CMK (cell line): ENCODE measurements around the gene C14orf119.

Experiments
- DNase-seq: peaks from one replicate; pipeline ENCODE4 v3.0.0-alpha.2; 2010; ENCODE audit warnings: low read depth

Gene C14orf119

GRCh38 chr14:23060536-23061260, 34.6 kb upstream of the C14orf119 start:
- DNase-seq, result no peak

- DNase-seq, result no peak
These were observed 33.3 kb upstream of the C14orf119 start for GRCh38 chr14:23062002-23062401.

- DNase-seq, result no peak
These were observed 31.7 kb upstream of the C14orf119 start for GRCh38 chr14:23063601-23064000.

GRCh38 chr14:23066368-23066767, 28.9 kb upstream of the C14orf119 start:
- DNase-seq, result no peak

GRCh38 chr14:23066855-23067744, 28.2 kb upstream of the C14orf119 start:
- no peak for DNase-seq

- DNase-seq, result no peak
These were observed 27.2 kb upstream of the C14orf119 start for GRCh38 chr14:23067847-23068788.

- peak; percentile 51 for DNase-seq
These were observed 26.4 kb upstream of the C14orf119 start for GRCh38 chr14:23068789-23069412.

- DNase-seq, result no peak
These were observed 25.9 kb upstream of the C14orf119 start for GRCh38 chr14:23069413-23069806.

- no peak for DNase-seq
These were observed 24.8 kb upstream of the C14orf119 start for GRCh38 chr14:23070262-23071129.

- DNase-seq, result peak; percentile 59
These were observed 23.9 kb upstream of the C14orf119 start for GRCh38 chr14:23071244-23071920.

GRCh38 chr14:23071921-23072539, 23.3 kb upstream of the C14orf119 start:
- no peak for DNase-seq

- no peak for DNase-seq
These were observed 20.4 kb upstream of the C14orf119 start for GRCh38 chr14:23074906-23075305.

GRCh38 chr14:23076785-23077408, 18.4 kb upstream of the C14orf119 start:
- DNase-seq, result no peak

- DNase-seq, result no peak
These were observed 17.3 kb upstream of the C14orf119 start for GRCh38 chr14:23077962-23078361.

- DNase-seq, result no peak
These were observed 16.6 kb upstream of the C14orf119 start for GRCh38 chr14:23078692-23079116.

- DNase-seq, result no peak
These were observed 15.6 kb upstream of the C14orf119 start for GRCh38 chr14:23079716-23080115.

GRCh38 chr14:23080474-23080873, 14.8 kb upstream of the C14orf119 start:
- DNase-seq, result no peak

- DNase-seq, result no peak
These were observed 9.8 kb upstream of the C14orf119 start for GRCh38 chr14:23085458-23085857.

- no peak for DNase-seq
These were observed 8.7 kb upstream of the C14orf119 start for GRCh38 chr14:23086565-23086964.
